CD4-positive, alpha-beta T cell (primary cell): Measurements from ENCODE around the gene DPEP2. TPM values are rescaled to one million over a fixed set of nuclear protein-coding genes. Genes with fewer than 3 reads are reported as not detected.

Source experiments
- ATAC-seq: fragments of 200-7000 bp; cut with Tn5 transposase; one replicate; pipeline ENCODE4 v1.10.0; 2022; ENCODE audit warnings: mild to moderate bottlenecking; ENCODE audit not compliant: poor library complexity
- CTCF ChIA-PET: fragments of 350-600 bp; sonication (Branson Sonifier 250); formaldehyde crosslinking; loops from one replicate; lab custom pipeline; 2021; ENCODE audit warnings: antibody characterized with exemption, inconsistent platforms; lab: Charles Lee
- POLR2A ChIA-PET: fragments of 350-600 bp; sonication (Branson Sonifier 250); formaldehyde crosslinking; loops from one replicate; lab custom pipeline; 2021; ENCODE audit warnings: antibody characterized with exemption, inconsistent platforms; lab: Charles Lee
- DNase-seq, 14 experiments: peaks; one replicate each; pipeline ENCODE4 v3.0.0-alpha.2; 2013 to 2020; ENCODE audit warnings: mixed read lengths in 2 of 14
- H3K27ac ChIP-seq, 2 donors: one replicate each; pipeline versions ENCODE4 v1.5.1 to v1.7.0; 2013; ENCODE audit warnings: low read length in 2 of 2, low read depth in 1 of 2, mild to moderate bottlenecking in 1 of 2
- H3K27me3 ChIP-seq, 2 experiments: 1 replicate in 1 of 2; 2 replicates in 1 of 2; pipeline versions ENCODE4 v1.6.1 to v1.7.0; 2013; ENCODE audit warnings: low read length in 2 of 2, control low read depth in 1 of 2, mild to moderate bottlenecking in 1 of 2, moderate library complexity in 1 of 2; ENCODE audit not compliant: insufficient read depth in 2 of 2, control insufficient read depth in 1 of 2
- H3K36me3 ChIP-seq: one replicate; pipeline ENCODE4 v1.6.1; 2013; ENCODE audit warnings: low read length, control low read depth; ENCODE audit not compliant: insufficient read depth
- H3K4me1 ChIP-seq: one replicate; pipeline ENCODE4 v1.6.1; 2013; ENCODE audit warnings: low read length, control low read depth; ENCODE audit not compliant: insufficient read depth
- H3K4me3 ChIP-seq: one replicate; pipeline ENCODE4 v1.5.1; 2013; ENCODE audit warnings: mild to moderate bottlenecking, low read length, moderate library complexity
- H3K9me3 ChIP-seq, 2 experiments: 1 replicate in 1 of 2; 2 replicates in 1 of 2; pipeline versions ENCODE4 v1.6.1 to v1.7.0; 2013; ENCODE audit warnings: low read length in 2 of 2, mild to moderate bottlenecking in 2 of 2, control low read depth in 1 of 2, moderate library complexity in 1 of 2; ENCODE audit not compliant: control insufficient read depth in 1 of 2, insufficient read depth in 1 of 2
- H3K27ac Mint-ChIP-seq: one replicate; pipeline ENCODE4 v1.8.0; 2020; ENCODE audit warnings: mixed read lengths
- H3K27me3 Mint-ChIP-seq: one replicate; pipeline ENCODE4 v1.8.0; 2021; ENCODE audit warnings: mixed read lengths
- H3K36me3 Mint-ChIP-seq: one replicate; pipeline ENCODE4 v1.8.0; 2021; ENCODE audit warnings: low read depth, mixed read lengths
- H3K4me1 Mint-ChIP-seq: one replicate; pipeline ENCODE4 v1.8.0; 2021; ENCODE audit warnings: low read depth, mixed read lengths
- H3K4me3 Mint-ChIP-seq: one replicate; pipeline ENCODE4 v1.8.0; 2020; ENCODE audit warnings: mild to moderate bottlenecking, mixed read lengths
- H3K9me3 Mint-ChIP-seq: one replicate; pipeline ENCODE4 v1.8.0; 2020; ENCODE audit warnings: mixed read lengths
- intact Hi-C, 2 experiments: fragments of 100-400 bp; cut with DNase I in 1 of 2; cut with micrococcal nuclease in 1 of 2; formaldehyde crosslinking; loops; one replicate each; pipeline versions ENCODE4 v1.15.1 to v1.9.0; 2023 to 2025; cut with DNase I, micrococcal nuclease
- total RNA-seq, 174 experiments: library from RNA in 2 of 174; stranded (reverse) in 2 of 174; gene quantifications; one replicate each; pipeline ENCODE4 v1.2.3 and lab custom pipeline; 2021 to 2026
- TF ChIP-seq, protein P1 (sequence below): fragments of 200-600 bp; IDR thresholded peaks from one replicate; pipeline ENCODE4 v1.8.0; 2022; ENCODE audit warnings: antibody characterized with exemption, mild to moderate bottlenecking

Gene DPEP2
- total RNA-seq, 2 experiments from 2014 or later, result 42.2 to 43.5 TPM

DNA sequence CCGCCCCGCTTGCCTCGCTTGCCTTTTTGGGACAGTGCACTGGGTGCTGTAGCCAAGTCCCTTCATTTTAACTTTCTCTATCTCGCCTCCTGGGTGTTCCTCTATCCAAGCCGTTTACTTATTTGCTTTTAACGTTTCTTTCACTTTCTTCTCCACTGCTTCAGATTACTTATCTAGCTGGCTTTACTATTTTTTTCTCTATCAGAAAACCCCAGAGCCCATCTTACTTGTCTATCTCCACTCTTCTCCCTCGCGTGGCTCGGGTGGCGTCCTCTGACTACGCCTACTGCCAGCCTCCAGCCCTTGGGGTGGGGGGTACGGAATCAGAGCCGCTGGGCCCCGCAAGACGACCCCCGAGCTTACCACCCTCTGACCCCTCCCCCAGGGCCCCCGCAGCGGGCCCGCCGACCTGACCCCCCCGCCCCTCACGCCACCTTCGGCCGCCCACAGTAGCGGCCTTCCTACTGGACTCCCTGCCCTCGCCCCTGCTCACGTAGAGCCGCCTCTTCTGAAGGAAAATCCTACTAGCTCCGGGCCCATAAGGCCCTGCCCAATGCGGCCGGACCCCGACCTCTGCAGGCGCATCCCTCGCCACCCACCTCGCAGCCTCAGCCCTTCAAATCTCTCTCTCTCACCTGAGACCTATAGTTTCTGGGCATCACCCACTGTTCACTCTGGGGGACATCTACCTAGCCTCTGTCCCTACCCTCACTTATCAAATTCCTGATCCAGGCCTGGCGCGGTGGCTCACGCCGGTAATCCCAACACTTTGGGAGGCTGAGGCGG lies 29.8 kb downstream of the DPEP2 start:
- H3K27ac ChIP-seq, result no peak overlapping the region
- intact Hi-C loops, result loop anchor here in 1 of 2 experiments (2.0 kb wide), 2 partner anchors 13 to 33 kb away; partner anchors contain the start of gene PSMB10
- TF ChIP-seq, protein P1, sequence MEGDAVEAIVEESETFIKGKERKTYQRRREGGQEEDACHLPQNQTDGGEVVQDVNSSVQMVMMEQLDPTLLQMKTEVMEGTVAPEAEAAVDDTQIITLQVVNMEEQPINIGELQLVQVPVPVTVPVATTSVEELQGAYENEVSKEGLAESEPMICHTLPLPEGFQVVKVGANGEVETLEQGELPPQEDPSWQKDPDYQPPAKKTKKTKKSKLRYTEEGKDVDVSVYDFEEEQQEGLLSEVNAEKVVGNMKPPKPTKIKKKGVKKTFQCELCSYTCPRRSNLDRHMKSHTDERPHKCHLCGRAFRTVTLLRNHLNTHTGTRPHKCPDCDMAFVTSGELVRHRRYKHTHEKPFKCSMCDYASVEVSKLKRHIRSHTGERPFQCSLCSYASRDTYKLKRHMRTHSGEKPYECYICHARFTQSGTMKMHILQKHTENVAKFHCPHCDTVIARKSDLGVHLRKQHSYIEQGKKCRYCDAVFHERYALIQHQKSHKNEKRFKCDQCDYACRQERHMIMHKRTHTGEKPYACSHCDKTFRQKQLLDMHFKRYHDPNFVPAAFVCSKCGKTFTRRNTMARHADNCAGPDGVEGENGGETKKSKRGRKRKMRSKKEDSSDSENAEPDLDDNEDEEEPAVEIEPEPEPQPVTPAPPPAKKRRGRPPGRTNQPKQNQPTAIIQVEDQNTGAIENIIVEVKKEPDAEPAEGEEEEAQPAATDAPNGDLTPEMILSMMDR, result no peak
- CTCF ChIA-PET, result interaction anchor here (1.0 to 1.3 kb wide), 3 partner anchors 72 to 153 kb away, joined by 3 read pairs; no protein-coding TSS in a partner anchor
- peak in 3 of 14 experiments; percentile 31 to 62 (median 60) for DNase-seq
- no peaks in the 10 kb centered on the region for H3K27me3 ChIP-seq
- peak overlapping the region; percentile 78 for H3K27ac Mint-ChIP-seq
- peak overlapping the region; percentile 66 for H3K4me3 ChIP-seq
- peaks cover 5% of the 10 kb centered on the region for H3K36me3 Mint-ChIP-seq
- H3K36me3 ChIP-seq, result no peaks in the 10 kb centered on the region
- POLR2A ChIA-PET, result interaction anchor here (0.7 to 4.9 kb wide), 7 partner anchors 13 to 115 kb away, joined by 3 to 36 read pairs (median 3); partner anchors contain the start of genes CTRL, NFATC3 and PSMB10
- H3K27me3 Mint-ChIP-seq, result no peaks in the 10 kb centered on the region
- H3K4me1 Mint-ChIP-seq, result peaks cover 24% of the 10 kb centered on the region
- ATAC-seq, result peak; percentile 43
- no peaks in the 10 kb centered on the region for H3K9me3 Mint-ChIP-seq
- H3K9me3 ChIP-seq, result no peaks in the 10 kb centered on the region
- H3K4me3 Mint-ChIP-seq, result peak overlapping the region; percentile 94
- H3K4me1 ChIP-seq, result peaks cover 25% of the 10 kb centered on the region

DNA sequence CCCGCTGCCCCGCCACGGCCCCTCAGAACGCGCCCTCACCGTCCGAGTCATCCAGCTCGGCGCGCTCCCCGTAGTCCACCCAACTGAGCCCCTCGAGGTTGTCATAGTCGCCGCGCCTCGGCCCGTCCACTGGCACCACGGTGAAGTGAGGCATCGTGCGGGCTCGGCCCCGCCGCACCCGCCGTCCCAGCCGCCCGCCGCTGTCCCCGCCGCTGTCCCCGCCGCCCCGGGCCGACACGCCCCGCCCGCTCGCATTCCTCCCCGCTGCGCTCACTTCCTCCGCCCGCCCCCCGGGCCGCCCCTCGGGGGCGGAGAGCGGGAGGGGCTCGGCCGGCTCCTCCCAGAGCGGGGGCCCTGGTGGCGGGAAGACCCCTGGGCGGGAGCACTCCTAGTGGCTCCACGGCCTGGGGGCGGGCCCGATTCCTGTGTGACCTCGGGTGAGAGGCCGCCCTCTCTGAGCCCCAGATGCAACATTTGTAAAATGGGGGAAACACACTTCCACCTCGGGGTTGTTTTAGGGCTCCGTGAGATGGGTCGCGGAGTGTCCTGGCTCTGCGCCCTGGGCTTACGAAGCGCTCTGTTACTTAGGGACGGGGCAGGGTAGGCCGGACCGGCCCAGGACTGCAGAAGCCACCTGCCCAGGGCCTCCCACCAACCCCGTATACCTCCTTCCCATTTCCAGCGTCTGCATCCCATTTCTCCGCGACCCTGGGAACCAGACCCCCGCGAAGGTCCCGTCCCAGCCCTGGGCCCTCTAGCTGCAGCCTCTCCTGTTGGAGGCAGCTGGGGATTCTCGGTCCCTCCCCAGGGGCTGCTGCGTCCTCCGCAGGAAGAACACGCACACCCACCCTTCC lies 30.7 kb downstream of the DPEP2 start, which contains the start of gene SLC12A4:
SLC12A4 (minus strand) TSS at position 238 of the 854 bp plus-strand sequence; CDS start at position 154, 84 bp downstream.
- intact Hi-C loops, result loop anchor here (1.0 to 2.0 kb wide), 4 partner anchors 14 to 32 kb away; partner anchors contain the start of gene PSMB10 (in 2 of the 2)
- peak within 1 kb of the TSS in 1 of 2 donors; percentile 59 for H3K27ac ChIP-seq
- Mint-ChIP-seq H3K4me3 (peak within 1 kb of the TSS; percentile 98), H3K9me3 (no peaks in the 10 kb centered on the region), H3K4me1 (peaks cover 24% of the 10 kb centered on the region), H3K27me3 (no peaks in the 10 kb centered on the region), H3K27ac (peak within 1 kb of the TSS; percentile 83), H3K36me3 (peaks cover 5% of the 10 kb centered on the region)
- no peaks in the 10 kb centered on the region for H3K9me3 ChIP-seq
- ATAC-seq, result peak; percentile 85
- no peaks in the 10 kb centered on the region for H3K27me3 ChIP-seq
- TF ChIP-seq, protein P1, result no peak
- peaks cover 25% of the 10 kb centered on the region for H3K4me1 ChIP-seq
- POLR2A ChIA-PET, result interaction anchor here (0.8 to 4.9 kb wide), 9 partner anchors 14 to 116 kb away, joined by 3 to 36 read pairs (median 3); partner anchors contain the start of genes CTRL, EDC4, NFATC3 and PSMB10
- H3K4me3 ChIP-seq, result peak within 1 kb of the TSS; percentile 66
- peak; percentile 61 to 93 (median 79) for DNase-seq
- no peaks in the 10 kb centered on the region for H3K36me3 ChIP-seq
- CTCF ChIA-PET, result interaction anchor here (0.8 to 1.3 kb wide), 5 partner anchors 26 to 152 kb away, joined by 3 to 4 read pairs (median 3); partner anchors contain the start of genes DDX28 and DUS2
